Right ventricle myocardium inferior (tissue), 1 donor: Measurements from ENCODE around the gene AP5S1. TPM values are rescaled to one million over a fixed set of nuclear protein-coding genes. Genes with fewer than 3 reads are reported as not detected.
A peak's percentile ranks its signal among the peaks of the same experiment; 100 is the strongest.
"Not testable (repeated sequence)": the region's sequence is repeated elsewhere in the genome, so short reads cannot be mapped to it uniquely, and the experiment has no call there.

Source experiments
- ATAC-seq: fragments of 200-7000 bp; cut with Tn5 transposase; one replicate; pipeline ENCODE4 v1.9.1; 2020; ENCODE audit warnings: mild to moderate bottlenecking, moderate library complexity
- DNase-seq: peaks from one replicate; pipeline ENCODE4 v3.0.0; 2021; ENCODE audit errors: missing footprints
- intact Hi-C: fragments of 100-400 bp; cut with DNase I; formaldehyde crosslinking; loops from one replicate; pipeline ENCODE4 v1.11.0; 2022
- total RNA-seq: library from RNA; stranded (reverse); fragmentation: NEBNext Ultra II Directional; extraction: Animal tissue kit (Norgen Biotek cat#: 25700); gene quantifications from one replicate; pipeline ENCODE4 v1.2.1, GENCODE V29; 2021
- donor health status: DM: no; HTN: yes; CAD: no; lungs with severe emphysema.

AP5S1 gene
- total RNA-seq, 1 donor from 2014 or later: 9.8 TPM

DNA sequence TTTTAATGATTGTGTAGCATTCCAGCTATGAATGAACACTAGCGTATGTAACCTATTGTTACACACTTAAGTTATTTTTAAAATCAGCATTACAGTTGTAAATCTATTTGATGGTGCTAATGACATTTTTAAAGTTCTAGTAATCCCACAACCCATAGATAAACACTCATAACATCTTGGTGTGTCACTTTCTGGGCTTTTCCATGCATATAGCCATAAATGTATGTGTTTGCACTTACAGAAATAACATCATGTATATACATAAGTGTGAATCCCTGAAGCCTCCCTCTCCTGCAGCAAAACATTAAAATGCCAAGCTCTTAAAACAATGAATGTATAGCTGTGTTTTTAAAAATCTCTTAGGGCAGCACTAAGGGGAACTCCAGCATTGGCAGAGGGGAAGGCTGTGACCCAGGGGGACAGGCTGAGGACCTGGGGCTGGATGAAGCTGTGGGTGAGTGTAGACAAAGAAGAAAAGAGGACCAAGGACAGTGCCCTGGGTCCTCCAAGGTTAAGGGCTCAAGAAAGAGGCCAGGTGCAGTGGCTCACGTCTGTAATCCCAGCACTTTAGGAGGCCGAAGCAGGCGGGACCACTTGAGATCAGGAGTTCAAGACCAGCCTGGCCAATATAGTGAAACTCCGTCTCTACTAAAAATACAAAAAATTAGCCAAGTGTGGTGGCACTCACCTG is 32.9 kb upstream of the AP5S1 start:
- ATAC-seq (no peak), DNase-seq (peak; percentile 4)
- intact Hi-C loops: no loop called here

DNA sequence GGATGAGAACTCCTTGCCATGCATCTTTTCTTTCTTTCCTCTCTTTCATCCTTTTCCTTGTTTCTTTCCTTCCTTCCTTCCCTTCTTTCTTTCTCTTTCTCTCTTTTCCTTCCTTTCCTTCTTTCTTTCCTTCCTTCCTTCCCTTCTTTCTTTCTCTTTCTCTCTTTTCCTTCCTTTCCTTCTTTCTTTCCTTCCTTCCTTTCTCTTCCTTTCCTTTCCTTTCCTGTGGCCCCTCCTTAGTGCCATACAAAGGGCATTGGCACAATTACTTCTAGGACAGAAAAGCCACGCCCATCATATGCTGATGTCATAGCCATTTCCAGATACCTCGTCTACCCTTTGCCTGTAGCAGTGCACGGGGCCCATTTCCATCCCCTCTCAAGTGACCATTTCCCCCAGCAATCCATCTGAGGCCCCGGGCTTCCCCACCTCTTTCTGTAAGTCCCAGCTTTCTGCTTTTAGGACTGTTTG is 31.6 kb upstream of the AP5S1 start:
- intact Hi-C loops: no loop called here
- DNase-seq (peak; percentile 17), ATAC-seq (no peak)

- peak; percentile 4 for DNase-seq
- intact Hi-C loops: not testable (repeated sequence)
These were observed 31.1 kb upstream of the AP5S1 start for GRCh38 chr20:3789201-3789600.

GRCh38 chr20:3794168-3794567 is 26.2 kb upstream of the AP5S1 start:
- not testable (repeated sequence) for ATAC-seq, DNase-seq
- intact Hi-C loops: loop anchor here (2.0 kb wide), 2 partner anchors 17 to 25 kb away; no protein-coding TSS in a partner anchor

More at GRCh38 chr20:3789201-3789600, 31.1 kb upstream of the AP5S1 start:
- ATAC-seq: not testable (repeated sequence)

DNA sequence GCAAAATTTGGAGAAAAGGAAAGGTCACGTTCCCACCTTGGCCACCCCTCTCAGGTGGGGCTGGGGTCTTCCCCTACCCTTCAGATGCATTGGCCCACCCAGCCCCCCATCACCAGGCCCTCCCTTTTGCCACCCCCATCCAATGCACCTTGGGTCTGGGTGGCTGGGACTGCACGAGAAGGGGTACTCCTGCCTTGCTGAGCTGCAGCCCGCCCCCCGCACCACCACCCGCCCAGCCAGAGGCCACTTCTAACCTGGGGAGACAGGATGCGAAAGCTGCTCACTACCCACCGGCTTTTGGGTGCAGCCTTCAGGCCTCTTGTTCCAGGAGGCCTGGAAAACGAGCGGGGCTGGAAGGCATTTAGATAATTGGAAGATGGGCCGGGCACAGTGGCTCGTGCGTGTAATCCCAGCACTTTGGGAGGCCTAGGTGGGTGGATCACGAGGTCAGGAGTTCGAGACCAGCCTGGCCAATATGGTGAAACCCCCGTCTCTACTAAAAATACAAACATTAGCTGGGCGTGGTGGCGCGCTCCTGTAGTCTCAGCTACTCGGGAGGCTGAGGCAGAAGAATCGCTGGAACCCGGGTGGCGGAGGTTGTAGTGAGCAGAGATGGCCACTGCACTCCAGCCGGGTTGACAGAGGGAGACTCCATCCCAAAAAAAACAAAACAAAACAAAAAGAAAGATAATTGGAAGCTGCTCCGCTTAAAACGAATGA is 25.5 kb upstream of the AP5S1 start:
- intact Hi-C loops: loop anchor here (2.0 kb wide), 2 partner anchors 16 to 24 kb away; no protein-coding TSS in a partner anchor
- peak; percentile 56 for DNase-seq
- no peak for ATAC-seq

DNA sequence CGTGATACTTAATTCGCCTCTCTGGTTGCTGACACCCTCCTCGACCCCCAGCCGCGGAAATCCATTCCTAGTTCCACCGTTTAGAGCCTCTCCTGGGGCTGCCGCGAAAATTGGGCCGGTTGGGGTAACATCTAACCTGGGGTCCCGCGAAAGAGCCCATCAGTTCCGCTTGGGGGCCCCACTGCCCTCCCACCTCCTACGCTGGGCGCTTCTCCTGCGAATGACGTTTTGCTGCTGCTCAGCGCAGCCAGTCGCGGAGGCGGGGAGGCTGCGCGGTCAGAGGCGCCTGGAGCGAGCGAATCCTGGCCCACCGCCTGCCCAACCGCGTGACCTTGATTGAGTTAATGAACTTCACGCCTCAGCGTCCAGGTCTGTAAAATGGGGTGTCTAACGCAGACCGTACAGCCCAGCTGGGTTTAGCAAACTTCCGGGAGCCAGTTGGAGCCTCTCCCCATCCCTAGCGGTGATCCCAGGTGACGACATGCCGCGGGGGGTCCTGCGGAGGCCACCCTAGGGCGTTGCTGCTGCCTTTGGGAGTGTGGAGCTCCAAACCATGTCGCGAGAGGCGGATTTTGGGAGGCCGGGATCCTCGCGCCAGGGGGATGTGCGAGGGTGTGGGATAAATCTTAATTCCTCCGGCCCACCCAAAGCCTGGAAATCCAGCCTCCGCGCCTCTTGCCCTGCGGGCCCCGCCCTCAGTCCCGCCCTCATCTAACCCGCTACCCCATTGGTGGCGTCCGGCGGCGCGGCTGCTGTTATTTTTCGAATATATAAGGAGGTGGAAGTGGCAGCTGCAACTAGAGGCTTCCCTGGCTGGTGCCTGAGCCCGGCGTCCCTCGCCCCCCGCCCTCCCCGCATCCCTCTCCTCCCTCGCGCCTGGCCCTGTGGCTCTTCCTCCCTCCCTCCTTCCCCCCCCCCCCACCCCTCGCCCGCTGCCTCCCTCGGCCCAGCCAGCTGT is 24.6 kb upstream of the AP5S1 start, which contains the start of gene CDC25B:
TSS of gene CDC25B (plus strand) at position 800 of the 958 bp plus-strand sequence. CDS start 222 bp downstream, outside the sequence.
- ATAC-seq: peak; percentile 95
- intact Hi-C loops: loop anchor here (2.0 kb wide), 2 partner anchors 15 to 23 kb away; no protein-coding TSS in a partner anchor
- DNase-seq: peak; percentile 97

- peak; percentile 69 for DNase-seq
- ATAC-seq: no peak
- intact Hi-C loops: no loop called here
These were observed 23.7 kb upstream of the AP5S1 start for GRCh38 chr20:3796477-3797225.

GRCh38 chr20:3797226-3797545 is 23.2 kb upstream of the AP5S1 start:
- DNase-seq (peak; percentile 22), ATAC-seq (no peak)
- intact Hi-C loops: no loop called here

GRCh38 chr20:3797592-3798372 is 22.6 kb upstream of the AP5S1 start:
- intact Hi-C loops: no loop called here
- DNase-seq: peak; percentile 52
- no peak for ATAC-seq

DNA sequence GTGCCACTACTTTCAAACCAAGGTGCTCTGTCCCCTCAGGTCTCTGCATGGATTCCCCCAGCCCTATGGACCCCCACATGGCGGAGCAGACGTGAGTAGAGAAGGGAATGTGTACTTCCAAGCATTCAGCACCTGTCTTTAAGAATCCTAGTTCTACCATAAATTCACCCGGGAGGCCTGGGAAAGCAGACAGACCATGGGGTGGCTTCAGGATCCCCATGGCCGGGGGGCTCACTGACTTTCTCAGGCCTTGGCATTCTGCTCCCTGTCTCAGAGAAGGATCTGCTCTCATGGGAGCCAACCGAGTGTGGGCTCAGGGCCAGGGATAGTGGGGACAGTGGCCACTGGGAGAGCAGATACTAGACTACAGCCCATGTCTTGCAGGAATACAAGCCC is 22.0 kb upstream of the AP5S1 start:
- ATAC-seq (no peak), DNase-seq (peak; percentile 52)
- intact Hi-C loops: no loop called here

DNA sequence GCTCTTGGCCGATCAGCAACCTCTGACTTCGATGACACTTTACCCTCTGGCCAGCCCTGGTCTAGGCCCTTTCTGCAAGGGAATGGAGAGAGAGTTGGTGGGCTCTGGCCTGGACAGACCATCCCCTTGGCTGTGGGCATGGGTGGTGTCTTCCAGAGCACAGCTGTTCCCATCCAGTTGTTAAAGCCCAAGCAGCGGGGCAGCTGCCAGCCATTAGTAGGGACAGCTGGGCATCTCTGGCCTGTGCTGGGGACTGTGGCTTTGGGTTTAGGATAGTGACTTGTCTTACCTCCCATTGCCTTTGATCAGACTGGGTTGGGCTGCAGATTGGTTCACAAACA is 21.5 kb upstream of the AP5S1 start:
- no peak for ATAC-seq

GRCh38 chr20:3800256-3800877 is 20.0 kb upstream of the AP5S1 start:
- ATAC-seq (no peak), DNase-seq (peak; percentile 40)
- intact Hi-C loops: no loop called here

More for the DNA sequence above, 21.5 kb upstream of the AP5S1 start:
- intact Hi-C loops: no loop called here
- peak; percentile 21 for DNase-seq

DNA sequence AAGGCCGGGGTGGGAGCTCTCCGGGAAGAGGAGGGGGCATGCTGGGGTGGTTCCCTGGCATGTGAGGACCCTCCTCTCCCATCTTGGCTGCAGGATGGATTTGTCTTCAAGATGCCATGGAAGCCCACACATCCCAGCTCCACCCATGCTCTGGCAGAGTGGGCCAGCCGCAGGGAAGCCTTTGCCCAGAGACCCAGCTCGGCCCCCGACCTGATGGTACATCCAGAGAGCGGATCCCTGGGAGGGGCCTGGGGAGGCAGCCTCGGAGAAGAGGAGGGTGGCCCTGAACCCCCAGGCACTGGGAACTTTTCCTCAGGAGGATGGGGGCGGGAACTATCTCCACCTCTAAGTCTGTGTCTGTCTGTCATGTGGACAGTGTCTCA is 19.5 kb upstream of the AP5S1 start:
- no peak for ATAC-seq
- intact Hi-C loops: no loop called here

GRCh38 chr20:3801299-3801698 is 19.0 kb upstream of the AP5S1 start:
- intact Hi-C loops: no loop called here
- no peak for DNase-seq

More for the DNA sequence above, 19.5 kb upstream of the AP5S1 start:
- peak; percentile 67 for DNase-seq

DNA sequence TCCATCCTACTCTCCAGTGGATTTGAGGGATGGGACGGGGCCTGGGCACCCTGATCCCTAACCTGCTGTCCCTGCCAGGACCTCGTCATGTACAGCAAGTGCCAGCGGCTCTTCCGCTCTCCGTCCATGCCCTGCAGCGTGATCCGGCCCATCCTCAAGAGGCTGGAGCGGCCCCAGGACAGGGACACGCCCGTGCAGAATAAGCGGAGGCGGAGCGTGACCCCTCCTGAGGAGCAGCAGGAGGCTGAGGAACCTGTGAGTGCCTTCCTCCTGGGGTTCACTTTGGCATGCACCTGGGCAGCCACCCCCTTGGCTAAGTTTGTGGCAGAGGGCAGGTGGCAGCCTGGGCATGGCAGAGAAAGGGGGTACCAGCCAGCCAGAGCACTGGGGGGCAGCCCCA is 18.5 kb upstream of the AP5S1 start:
- intact Hi-C loops: no loop called here
- ATAC-seq (no peak), DNase-seq (peak; percentile 65)

More at GRCh38 chr20:3801299-3801698, 19.0 kb upstream of the AP5S1 start:
- ATAC-seq: no peak

GRCh38 chr20:3802524-3803239 is 17.7 kb upstream of the AP5S1 start:
- intact Hi-C loops: no loop called here
- ATAC-seq (no peak), DNase-seq (peak; percentile 0)
